K562 (cell line): ENCODE measurements around the gene VTCN1. TPM values are rescaled to one million over a fixed set of nuclear protein-coding genes. Genes with fewer than 3 reads are reported as not detected.

ENCODE experiments used
- ATAC-seq: fragments of 200-7000 bp; cut with Tn5 transposase; 3 replicates; pipeline ENCODE4 v1.9.1; 2020; ENCODE audit warnings: moderate library complexity
- BruUV-seq: library from RNA; stranded (reverse); fragments of 400-500 nt; replicated peaks from 2 replicates; lab custom pipeline; 2021; lab: Mats Ljungman, UMichigan
- CTCF ChIA-PET: fragments of 300-600 bp; formaldehyde crosslinking; extraction: SDS; loops from one replicate; lab custom pipeline; 2021; ENCODE audit warnings: low intra/inter-chr PET ratio; lab: Yijun Ruan, JAX
- POLR2A ChIA-PET: fragments of 300-600, 350-650 bp; sonication (Branson Sonifier 250); formaldehyde crosslinking; extraction: SDS; loops from one replicate; lab custom pipeline; 2021; ENCODE audit warnings: antibody characterized with exemption, inconsistent platforms; lab: Yijun Ruan, JAX
- DNase-seq, 4 experiments: peaks; one replicate each; pipeline versions ENCODE4 v3.0.0 to v3.0.0-alpha.2; 2011 to 2018; ENCODE audit warnings: low spot score in 3 of 4, mixed read lengths in 3 of 4; ENCODE audit errors: extremely low read depth in 1 of 4
- FAIRE-seq: peaks from 2 replicates; lab custom pipeline; 2011; peaks lifted over from hg19 to GRCh38; lab: Jason Lieb, UNC
- H2AFZ ChIP-seq: 2 replicates; pipeline ENCODE4 v1.6.0; 2011; ENCODE audit warnings: low read depth, low read length, control low read depth, inconsistent platforms
- H3K27ac ChIP-seq: fragments of 200-600 bp; 3 replicates; pipeline ENCODE4 v1.8.0; 2011; ENCODE audit warnings: low read depth, mild to moderate bottlenecking, control low read depth, inconsistent platforms, low read length, moderate library complexity, mixed read lengths; ENCODE audit errors: extremely low read depth
- H3K27me3 ChIP-seq, 2 experiments: fragments of 300-600 bp in 1 of 2; 2 replicates in 1 of 2; 3 replicates in 1 of 2; pipeline versions ENCODE4 v1.6.0 to v1.8.0; 2011; ENCODE audit warnings: inconsistent platforms in 2 of 2, low read length in 2 of 2, mild to moderate bottlenecking in 1 of 2, mixed read lengths in 1 of 2, moderate library complexity in 1 of 2; ENCODE audit not compliant: control insufficient read depth in 2 of 2, insufficient read depth in 2 of 2
- H3K36me3 ChIP-seq: fragments of 300-600 bp; 3 replicates; pipeline ENCODE4 v1.8.0; 2011; ENCODE audit warnings: mild to moderate bottlenecking, low read length, inconsistent platforms; ENCODE audit not compliant: control insufficient read depth, insufficient read depth
- H3K4me1 ChIP-seq, 2 experiments: fragments of 200-600 bp in 1 of 2; replicated peaks in 1 of 2; 2 replicates in 1 of 2; 3 replicates in 1 of 2; pipeline versions ENCODE4 v1.5.1 to v1.8.0; 2011; ENCODE audit warnings: inconsistent platforms in 2 of 2, low read length in 2 of 2, mild to moderate bottlenecking in 1 of 2, mixed read lengths in 1 of 2, moderate library complexity in 1 of 2; ENCODE audit not compliant: control insufficient read depth in 2 of 2, insufficient read depth in 2 of 2
- H3K4me2 ChIP-seq: 2 replicates; pipeline ENCODE4 v1.6.1; 2011; ENCODE audit warnings: low read length, control low read depth, inconsistent platforms, mixed read lengths; ENCODE audit not compliant: insufficient read depth
- H3K4me3 ChIP-seq: fragments of 200-600 bp; sonication (generic), shearing (Covaris generic); 2 replicates; pipeline ENCODE4 v1.5.1; 2016; ENCODE audit warnings: control low read depth, inconsistent platforms
- H3K79me2 ChIP-seq: fragments of 200-600 bp; 3 replicates; pipeline ENCODE4 v1.8.0; 2011; ENCODE audit warnings: low read length, inconsistent platforms; ENCODE audit not compliant: control insufficient read depth, insufficient read depth
- H3K9ac ChIP-seq, 2 experiments: 2 replicates each; pipeline versions ENCODE4 v1.6.0 to v1.6.1; 2011; ENCODE audit warnings: low read depth in 2 of 2, low read length in 2 of 2, control low read depth in 1 of 2, inconsistent platforms in 1 of 2, mild to moderate bottlenecking in 1 of 2, mixed read lengths in 1 of 2; ENCODE audit not compliant: insufficient read depth in 1 of 2
- H3K9me1 ChIP-seq: one replicate; pipeline ENCODE4 v1.6.0; 2011; ENCODE audit warnings: inconsistent platforms, mild to moderate bottlenecking, low read length, moderate library complexity; ENCODE audit not compliant: control insufficient read depth, insufficient read depth
- H3K9me3 ChIP-seq: replicated peaks from 2 replicates; pipeline ENCODE4 v1.5.1; 2011; ENCODE audit warnings: low read depth, low read length, inconsistent platforms; ENCODE audit not compliant: control insufficient read depth, insufficient read depth
- H4K20me1 ChIP-seq: replicated peaks from 2 replicates; pipeline ENCODE4 v1.6.1; 2011; ENCODE audit warnings: low read length, inconsistent platforms, mixed read lengths; ENCODE audit not compliant: control insufficient read depth, insufficient read depth
- ATF7 ChIP-seq: fragments of 450-650 bp; IDR thresholded peaks from 2 replicates; pipeline ENCODE4 v1.7.1; 2014; ENCODE audit warnings: mild to moderate bottlenecking, moderate library complexity
- CBX1 ChIP-seq: sonication (generic); IDR thresholded peaks from 2 replicates; pipeline ENCODE4 v1.6.1; 2016; ENCODE audit warnings: antibody characterized with exemption, low read depth, mild to moderate bottlenecking
- CREM ChIP-seq: IDR thresholded peaks from 2 replicates; pipeline ENCODE4 v1.6.1; 2014; ENCODE audit warnings: antibody characterized with exemption, low read depth
- CTBP1 ChIP-seq: fragments of 450-650 bp; IDR thresholded peaks from 2 replicates; pipeline ENCODE4 v1.6.1; 2016; ENCODE audit warnings: borderline replicate concordance
- DMBX1 ChIP-seq: fragments of 250-450 bp; sonication (Bioruptor Pico); IDR thresholded peaks from 2 replicates; pipeline ENCODE4 v1.8.0; 2022; ENCODE audit warnings: inconsistent platforms, mild to moderate bottlenecking, moderate library complexity, borderline replicate concordance
- DPF2 ChIP-seq: fragments of 450-650 bp; IDR thresholded peaks from 2 replicates; pipeline ENCODE4 v1.6.1; 2016
- EP300 ChIP-seq: IDR thresholded peaks from 2 replicates; pipeline ENCODE4 v1.6.1; 2012; ENCODE audit warnings: low read length, improper control_type of control experiment
- FUS ChIP-seq: fragments of 200-400 bp; formaldehyde crosslinking; optimal IDR thresholded peaks from 2 replicates; pipeline ENCODE3; 2017; ENCODE audit warnings: low read depth, low read length
- JUN ChIP-seq, 2 experiments: sonication (generic) in 1 of 2; formaldehyde crosslinking in 1 of 2; IDR thresholded peaks; 2 replicates each; pipeline versions ENCODE4 v1.6.1 to v1.8.0; 2012 to 2022; ENCODE audit warnings: borderline replicate concordance in 2 of 2, mild to moderate bottlenecking in 2 of 2, improper control_type of control experiment in 1 of 2, low read depth in 1 of 2, low read length in 1 of 2, missing genetic modification reagents in 1 of 2
- JUND ChIP-seq, 2 experiments: IDR thresholded peaks; 2 replicates in 1 of 2; 3 replicates in 1 of 2; pipeline ENCODE4 v1.6.1; 2011; ENCODE audit warnings: borderline replicate concordance in 2 of 2, low read depth in 2 of 2, low read length in 2 of 2, improper control_type of control experiment in 1 of 2, missing biosample characterization in 1 of 2, missing genetic modification characterization in 1 of 2, missing genetic modification reagents in 1 of 2
- LCOR ChIP-seq: sonication (generic); formaldehyde crosslinking; IDR thresholded peaks from 2 replicates; pipeline ENCODE4 v1.8.0; 2022; ENCODE audit warnings: mild to moderate bottlenecking, missing genetic modification reagents
- LEF1 ChIP-seq: fragments of 450-650 bp; IDR thresholded peaks from 2 replicates; pipeline ENCODE4 v1.6.1; 2016; ENCODE audit warnings: mild to moderate bottlenecking
- MAFG ChIP-seq: fragments of 450-650 bp; conservative IDR thresholded peaks from 2 replicates; pipeline ENCODE4 v1.6.1; 2016; ENCODE audit warnings: missing genetic modification characterization, missing compliant biosample characterization
- PKNOX1 ChIP-seq: fragments of 450-650 bp; IDR thresholded peaks from 2 replicates; pipeline ENCODE4 v1.6.1; 2016
- PML ChIP-seq: IDR thresholded peaks from 2 replicates; pipeline ENCODE4 v1.6.1; 2012; ENCODE audit warnings: low read length, inconsistent platforms
- RBBP5 ChIP-seq: fragments of 200-600 bp; sonication (generic); IDR thresholded peaks from 2 replicates; pipeline ENCODE4 v1.6.1; 2012; ENCODE audit warnings: borderline replicate concordance, mild to moderate bottlenecking, low read length, control low read depth, inconsistent platforms; ENCODE audit not compliant: insufficient read depth, poor library complexity, severe bottlenecking
- RBM39 ChIP-seq: fragments of 200-400 bp; formaldehyde crosslinking; optimal IDR thresholded peaks from 2 replicates; pipeline ENCODE3; 2018; ENCODE audit warnings: low read depth, low read length
- SOX6 ChIP-seq: fragments of 450-650 bp; IDR thresholded peaks from 2 replicates; pipeline ENCODE4 v1.6.1; 2014; ENCODE audit warnings: mild to moderate bottlenecking
- STAT5A ChIP-seq: IDR thresholded peaks from 2 replicates; pipeline ENCODE4 v1.6.1; 2012; ENCODE audit warnings: low read length, inconsistent platforms, borderline replicate concordance
- WGBS: fragments of 100-300 bp; shearing (Covaris generic); methylation state at CpG from one replicate; pipeline ENCODE4 v1.1.6; 2016; ENCODE audit warnings: low coverage, mixed read lengths; ENCODE audit not compliant: insufficient coverage; ENCODE audit errors: missing lambda C conversion rate; 5-methylcytosine and 5-hydroxymethylcytosine counted together
- in situ Hi-C: fragments of 300-500 bp; cut with MboI; formaldehyde crosslinking; loops from 4 replicates; pipeline ENCODE4 v1.15.0; 2018; ENCODE audit warnings: inconsistent platforms, mixed read lengths
- intact Hi-C: fragments of 100-400 bp; cut with micrococcal nuclease; formaldehyde crosslinking; loops from 2 replicates; pipeline ENCODE4 v1.14.2; 2022
- polyA plus RNA-seq, 8 experiments: library from polyadenylated mRNA; depleted of rRNA in 4 of 8; stranded (reverse) in 5 of 8; unstranded in 3 of 8; fragments of >200 nt; fragmentation: Nextera tagmentation in 2 of 8; fragmentation: Illumina TruSeq in 1 of 8; extraction: Ambion mirVana in 2 of 8; extraction: Trizol in 1 of 8; gene quantifications; 2 replicates each; pipeline versions ENCODE4 v1.2.1 to v1.2.3, GENCODE V29; 2011 to 2014; ENCODE audit warnings: inconsistent platforms in 1 of 8, missing spikeins in 1 of 8
- total RNA-seq, 7 experiments: library from RNA; depleted of rRNA in 6 of 7; stranded (reverse); fragments of >200 nt in 6 of 7; fragmentation: Illumina TruSeq in 2 of 7; extraction: Trizol in 2 of 7; gene quantifications; 2 replicates each; pipeline versions ENCODE4 v1.2.1 to v1.2.3, GENCODE V29; 2011 to 2021; ENCODE audit warnings: low replicate concordance in 1 of 7

VTCN1 gene
- total and polyA plus RNA-seq, 9 of the 15 experiments (the other 6 are each of a cell fraction or from before 2014, with no cell fraction given) = not detected

- no peaks in the 10 kb centered on the region for H3K79me2 ChIP-seq
- no peaks in the 10 kb centered on the region for H4K20me1 ChIP-seq
- in situ Hi-C loops = no loop called here
- H3K4me1 ChIP-seq = no peaks in the 10 kb centered on the region; a peak in 2 of 5 replicates
- H3K27me3 ChIP-seq = peaks cover 5 to 7% of the 10 kb centered on the region in 2 experiments
- 0% methylated on average over 5 of the region's 5 CpGs for WGBS
- intact Hi-C loops = no loop called here
- no peaks in the 10 kb centered on the region for H3K36me3 ChIP-seq
- no peaks in the 10 kb centered on the region for H3K9me1 ChIP-seq
- ChIA-PET CTCF (no interaction called here), POLR2A (interaction anchor here (0.5 to 1.1 kb wide), 4 partner anchors 34 to 1694 kb away, joined by 3 to 4 read pairs (median 4); no protein-coding TSS in a partner anchor)
- H3K4me3 ChIP-seq = no peak overlapping the region
- DNase-seq (peak in 2 of 4 experiments; percentile 15 to 16), FAIRE-seq (no peak), ATAC-seq (peak; percentile 74)
- no peak overlapping the region for H3K9ac ChIP-seq
- H3K9me3 ChIP-seq = no peaks in the 10 kb centered on the region
- H2AFZ ChIP-seq = no peak overlapping the region; the same call in 1 of the 2 replicates
- H3K4me2 ChIP-seq = no peak overlapping the region
- H3K27ac ChIP-seq = no peak overlapping the region
- no TSS peak for BruUV-seq
- TF ChIP-seq SOX6 = peak; percentile 26; the same call in 1 of the 2 replicates
- no peak for TF ChIP-seq FUS
- TF ChIP-seq CREM = 0 out of 2 replicates have a peak, but pooled peaks have one; percentile 34
- 0 out of 2 replicates have a peak, but pooled peaks have one; percentile 11 for TF ChIP-seq MAFG (tag)
- TF ChIP-seq JUN (IDR thresholded peaks at IDR 0.05; ENCODE audit: borderline replicate concordance, low read depth, low read length) = 0 out of 2 replicates have a peak, but pooled peaks have one; percentile 36
- TF ChIP-seq JUN (CRISPR knock-in tag; IDR thresholded peaks at IDR 0.05; ENCODE audit: borderline replicate concordance) = no peak
- no peak for TF ChIP-seq DMBX1 (CRISPR knock-in tag)
- TF ChIP-seq EP300 = peak; percentile 86
- TF ChIP-seq RBBP5 = no peak
- peak; percentile 97 for TF ChIP-seq PKNOX1
- 0 out of 2 replicates have a peak, but pooled peaks have one; percentile 28 for TF ChIP-seq JUND (IDR thresholded peaks at IDR 0.05; ENCODE audit: borderline replicate concordance, low read depth, low read length)
- peak; percentile 82; the same call in 2 of the 3 replicates for TF ChIP-seq JUND (tag; IDR thresholded peaks at IDR 0.05; ENCODE audit: borderline replicate concordance, low read depth, low read length)
- TF ChIP-seq DPF2 = no peak
- peak; percentile 63 for TF ChIP-seq ATF7
- TF ChIP-seq PML = peak; percentile 53; the same call in 1 of the 2 replicates
- TF ChIP-seq LEF1 = peak; percentile 98; the same call in 1 of the 2 replicates
- peak; percentile 62; the same call in 1 of the 2 replicates for TF ChIP-seq CBX1
- no peak for TF ChIP-seq STAT5A
- TF ChIP-seq LCOR (CRISPR knock-in tag) = no peak
- peak; percentile 84 for TF ChIP-seq CTBP1
- no peak for TF ChIP-seq RBM39
These were observed 29.1 kb downstream of the VTCN1 start for GRCh38 chr1:117181630-117182041.
